Measurements from ENCODE around the gene SCN10A.

Gene SCN10A

DNA sequence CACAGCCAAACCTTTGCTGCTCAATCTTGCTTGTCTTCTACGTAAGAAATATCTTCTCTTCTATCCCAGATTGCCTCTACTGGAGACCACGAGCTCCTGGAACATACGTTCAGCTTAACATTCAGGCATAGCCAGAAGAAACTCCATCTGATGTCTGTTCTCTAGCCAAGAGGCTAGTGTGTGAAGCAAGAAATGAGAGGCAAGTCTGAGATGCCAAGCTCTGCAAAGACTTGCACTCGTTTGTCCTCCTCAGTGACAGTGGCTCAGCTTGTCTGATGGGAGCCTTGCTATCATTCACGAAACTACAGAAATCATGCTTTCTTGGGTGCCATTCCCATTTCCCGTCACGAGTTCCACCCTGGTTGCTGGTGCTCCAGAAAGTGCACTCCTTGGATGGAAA lies at the start of gene SCN10A:
Gene SCN10A, minus strand, starts transcription at position 192 of the 400 bp plus-strand sequence. CDS start 22,207 bp downstream, outside the sequence.
- ChIA-PET CTCF (no interaction called here), POLR2A (no interaction called here)
- DNase-seq (ENCODE audit: low read depth, low spot score) = no peak
- TF ChIP-seq, protein P1, sequence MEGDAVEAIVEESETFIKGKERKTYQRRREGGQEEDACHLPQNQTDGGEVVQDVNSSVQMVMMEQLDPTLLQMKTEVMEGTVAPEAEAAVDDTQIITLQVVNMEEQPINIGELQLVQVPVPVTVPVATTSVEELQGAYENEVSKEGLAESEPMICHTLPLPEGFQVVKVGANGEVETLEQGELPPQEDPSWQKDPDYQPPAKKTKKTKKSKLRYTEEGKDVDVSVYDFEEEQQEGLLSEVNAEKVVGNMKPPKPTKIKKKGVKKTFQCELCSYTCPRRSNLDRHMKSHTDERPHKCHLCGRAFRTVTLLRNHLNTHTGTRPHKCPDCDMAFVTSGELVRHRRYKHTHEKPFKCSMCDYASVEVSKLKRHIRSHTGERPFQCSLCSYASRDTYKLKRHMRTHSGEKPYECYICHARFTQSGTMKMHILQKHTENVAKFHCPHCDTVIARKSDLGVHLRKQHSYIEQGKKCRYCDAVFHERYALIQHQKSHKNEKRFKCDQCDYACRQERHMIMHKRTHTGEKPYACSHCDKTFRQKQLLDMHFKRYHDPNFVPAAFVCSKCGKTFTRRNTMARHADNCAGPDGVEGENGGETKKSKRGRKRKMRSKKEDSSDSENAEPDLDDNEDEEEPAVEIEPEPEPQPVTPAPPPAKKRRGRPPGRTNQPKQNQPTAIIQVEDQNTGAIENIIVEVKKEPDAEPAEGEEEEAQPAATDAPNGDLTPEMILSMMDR (IDR thresholded peaks at IDR 0.05; ENCODE audit: insufficient read depth, low read length, missing control alignments) = no peak
- H3K4me3 ChIP-seq (ENCODE audit: low read depth, low read length) = no peak within 1 kb of the TSS

DNA sequence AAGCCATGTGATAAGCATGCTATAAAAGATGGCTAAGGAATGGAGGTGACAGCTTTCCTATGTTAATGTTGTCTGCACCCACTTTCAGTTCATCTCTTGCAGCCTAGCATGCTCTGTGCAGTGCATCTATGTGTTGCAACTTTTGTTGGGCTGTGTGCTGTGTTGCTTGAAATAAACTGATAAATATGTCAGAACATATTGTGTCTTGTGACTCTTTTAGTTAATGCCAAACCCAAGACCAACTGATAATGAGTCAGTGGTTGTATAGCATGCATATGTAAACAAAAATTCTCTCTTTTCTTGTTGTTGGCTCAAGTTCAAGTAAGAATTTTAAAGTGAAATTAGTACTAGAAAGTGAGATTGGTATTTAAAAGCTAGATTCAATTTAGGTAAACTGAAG lies 37.0 kb upstream of the SCN10A start:
- DNase-seq (ENCODE audit: low read depth, low spot score) = no peak
- ChIA-PET POLR2A (no interaction called here), CTCF (interaction anchor here (0.9 kb wide), 1 partner anchor 114 kb away, joined by 4 read pairs; no protein-coding TSS in a partner anchor)
- TF ChIP-seq, protein P1 (IDR thresholded peaks at IDR 0.05; ENCODE audit: insufficient read depth, low read length, missing control alignments) = no peak
- no peak overlapping the region for H3K4me3 ChIP-seq (ENCODE audit: low read depth, low read length)

DNA sequence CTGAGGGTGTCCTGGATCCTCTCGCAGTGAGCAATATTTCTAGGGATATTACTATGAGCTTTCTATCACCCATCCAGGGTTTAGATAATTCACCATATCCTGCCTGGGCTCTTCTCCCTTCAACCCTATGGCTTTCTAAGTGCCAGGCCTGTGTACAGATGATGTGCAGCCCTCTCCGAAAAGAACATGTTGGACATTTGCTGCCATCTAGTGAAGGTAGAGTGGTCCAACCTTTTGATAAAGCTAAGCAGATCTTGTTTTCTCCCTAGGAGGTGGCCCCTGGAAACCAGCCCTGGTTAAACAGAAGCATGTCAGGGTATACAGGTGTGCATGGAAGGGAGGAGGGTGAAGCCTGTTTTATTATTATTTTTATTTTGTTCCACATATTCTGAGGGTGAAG lies 27.9 kb upstream of the SCN10A start:
- H3K4me3 ChIP-seq (ENCODE audit: low read depth, low read length) = no peak overlapping the region
- no peak for DNase-seq (ENCODE audit: low read depth, low spot score)
- ChIA-PET CTCF (interaction anchor here (0.6 to 5.5 kb wide), 27 partner anchors 9 to 352 kb away, joined by 3 to 100 read pairs (median 6); partner anchors contain the start of gene EXOG), POLR2A (no interaction called here)
- TF ChIP-seq, protein P1 (IDR thresholded peaks at IDR 0.05; ENCODE audit: insufficient read depth, low read length, missing control alignments) = peak; percentile 61

DNA sequence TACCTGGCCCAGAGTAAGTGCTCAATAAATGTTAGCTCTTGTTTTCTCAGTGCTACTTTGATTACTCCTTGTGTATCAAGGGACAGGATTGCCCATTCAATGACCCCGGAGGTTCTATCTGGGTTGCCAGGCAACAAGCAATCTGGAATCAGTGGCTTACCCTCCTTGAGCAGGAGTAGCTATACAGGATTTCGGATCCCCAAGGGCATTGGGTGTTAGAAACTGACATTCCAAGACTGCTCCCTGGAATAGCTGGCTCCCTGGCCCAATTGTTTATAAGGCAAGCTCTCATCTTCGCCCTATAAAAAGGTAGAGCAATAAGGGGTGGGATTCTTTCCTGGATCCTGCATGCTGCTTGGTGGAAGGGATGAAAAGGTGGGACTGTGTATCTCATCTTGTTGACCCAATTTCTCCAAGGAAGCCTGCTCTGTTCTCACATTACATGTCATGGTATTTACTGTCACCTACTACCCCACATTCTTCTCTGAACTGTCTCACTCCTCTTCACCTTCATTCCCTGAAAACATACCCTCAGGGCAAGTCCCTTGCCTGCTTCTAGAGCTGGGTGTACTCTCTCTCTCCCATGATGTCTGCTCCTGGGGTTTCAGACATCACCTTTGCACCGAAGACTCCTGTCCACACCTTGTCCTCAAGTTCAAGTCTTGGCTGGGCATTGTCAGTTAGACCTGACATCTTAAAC lies 26.4 kb upstream of the SCN10A start:
- TF ChIP-seq, protein P1 (IDR thresholded peaks at IDR 0.05; ENCODE audit: insufficient read depth, low read length, missing control alignments) = no peak
- H3K4me3 ChIP-seq (ENCODE audit: low read depth, low read length) = no peak overlapping the region
- ChIA-PET CTCF (interaction anchor here (0.9 to 5.5 kb wide), 9 partner anchors 8 to 349 kb away, joined by 3 to 100 read pairs (median 8); no protein-coding TSS in a partner anchor), POLR2A (no interaction called here)
- DNase-seq (ENCODE audit: low read depth, low spot score) = no peak

DNA sequence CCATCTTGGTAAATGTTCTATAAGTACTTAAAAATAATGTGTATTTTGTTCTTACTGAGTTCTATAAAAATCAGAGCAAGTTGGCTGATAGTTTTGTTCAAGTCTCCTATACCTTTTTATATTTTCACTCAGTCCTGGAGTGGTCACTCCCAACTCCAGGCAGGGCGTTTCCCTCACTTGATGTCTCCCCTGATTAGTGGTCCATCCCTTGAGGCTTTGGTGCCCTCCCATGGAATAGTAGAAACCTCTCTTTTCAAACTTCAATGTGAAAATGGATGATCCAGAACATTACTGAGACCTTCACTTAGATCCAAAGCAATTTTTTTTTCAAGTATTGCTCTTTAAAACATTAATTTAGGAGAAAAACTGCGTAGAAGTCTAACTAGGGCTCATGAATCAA lies 25.0 kb upstream of the SCN10A start:
- no peak overlapping the region for H3K4me3 ChIP-seq (ENCODE audit: low read depth, low read length)
- DNase-seq (ENCODE audit: low read depth, low spot score) = no peak
- ChIA-PET CTCF (interaction anchor here (1.1 to 5.5 kb wide), 5 partner anchors 15 to 318 kb away, joined by 3 to 100 read pairs (median 8); no protein-coding TSS in a partner anchor), POLR2A (no interaction called here)
- TF ChIP-seq, protein P1 (IDR thresholded peaks at IDR 0.05; ENCODE audit: insufficient read depth, low read length, missing control alignments) = no peak

DNA sequence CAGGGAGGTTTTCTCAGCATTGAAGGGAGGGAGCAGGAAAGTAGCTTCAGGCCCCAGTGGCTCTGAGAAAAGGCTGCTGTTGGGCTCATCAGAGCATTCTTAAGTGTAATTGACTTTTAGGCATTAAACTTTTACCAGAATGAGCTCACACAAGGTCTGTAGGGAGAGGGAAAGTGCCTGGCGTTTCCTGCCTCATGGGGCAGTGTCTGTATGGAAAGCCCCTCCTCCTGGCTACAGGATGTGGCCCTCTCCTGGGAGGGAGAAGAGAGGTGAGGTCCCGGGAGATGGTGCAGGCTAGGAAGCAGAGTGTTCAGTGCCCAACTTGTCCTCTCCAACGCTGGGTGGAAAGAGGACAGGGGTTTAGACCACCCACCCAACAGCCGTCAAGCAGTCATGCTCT lies 21.3 kb upstream of the SCN10A start:
- POLR2A ChIA-PET = interaction anchor here (0.8 kb wide), 1 partner anchor 8 kb away, joined by 3 read pairs; no protein-coding TSS in a partner anchor
- CTCF ChIA-PET = interaction anchor here (0.9 to 1.7 kb wide), 4 partner anchors 8 to 316 kb away, joined by 3 to 12 read pairs (median 4); no protein-coding TSS in a partner anchor
- TF ChIP-seq, protein P1 (IDR thresholded peaks at IDR 0.05; ENCODE audit: insufficient read depth, low read length, missing control alignments) = no peak
- no peak for DNase-seq (ENCODE audit: low read depth, low spot score)
- no peak overlapping the region for H3K4me3 ChIP-seq (ENCODE audit: low read depth, low read length)
